GM21528 (cell line): ENCODE data around the gene RNF115.
"Not testable (repeated sequence)": the region's sequence is repeated elsewhere in the genome, so short reads cannot be mapped to it uniquely, and the experiment has no call there.

Experiments
- ATAC-seq: cut with Tn5 transposase; IDR thresholded peaks from one replicate; pipeline ENCODE4 v1.9.1; 2021; ENCODE audit warnings: mild to moderate bottlenecking, moderate library complexity; ENCODE audit not compliant: unreplicated experiment, low FRiP score

Gene RNF115

GRCh38 chr1:145828367-145829026 lies 4.6 kb upstream of the RNF115 start:
- no peak for ATAC-seq

GRCh38 chr1:145827966-145828365 lies 4.1 kb upstream of the RNF115 start:
- ATAC-seq, result no peak

GRCh38 chr1:145826030-145826429 lies 2.1 kb upstream of the RNF115 start:
- no peak for ATAC-seq

GRCh38 chr1:145824499-145824842 lies 576 bp upstream of the RNF115 start:
- no peak for ATAC-seq

GRCh38 chr1:145822779-145823331 lies 1.0 kb downstream of the RNF115 start:
- ATAC-seq, result not testable (repeated sequence)

GRCh38 chr1:145818095-145818494 lies 5.8 kb downstream of the RNF115 start:
- not testable (repeated sequence) for ATAC-seq

- not testable (repeated sequence) for ATAC-seq
Observed at GRCh38 chr1:145812977-145813810, 10.7 kb downstream of the RNF115 start.

GRCh38 chr1:145806844-145807243 lies 17.1 kb downstream of the RNF115 start:
- ATAC-seq, result no peak

- no peak for ATAC-seq
Observed at GRCh38 chr1:145806408-145806807, 17.5 kb downstream of the RNF115 start.

GRCh38 chr1:145805057-145805456 lies 18.8 kb downstream of the RNF115 start:
- no peak for ATAC-seq

- no peak for ATAC-seq
Observed at GRCh38 chr1:145804235-145805045, 19.5 kb downstream of the RNF115 start.

- no peak for ATAC-seq
Observed at GRCh38 chr1:145799806-145800205, 24.1 kb downstream of the RNF115 start.

GRCh38 chr1:145796753-145797152 lies 27.1 kb downstream of the RNF115 start:
- ATAC-seq, result no peak

- no peak for ATAC-seq
Observed at GRCh38 chr1:145795257-145795881, 28.5 kb downstream of the RNF115 start.

GRCh38 chr1:145792484-145792883 lies 31.4 kb downstream of the RNF115 start:
- ATAC-seq, result no peak

- ATAC-seq, result not testable (repeated sequence)
Observed at GRCh38 chr1:145791860-145792259, 32.0 kb downstream of the RNF115 start.

GRCh38 chr1:145788580-145788979 lies 35.3 kb downstream of the RNF115 start:
- no peak for ATAC-seq

GRCh38 chr1:145786271-145786670 lies 37.6 kb downstream of the RNF115 start:
- no peak for ATAC-seq

- ATAC-seq, result no peak
Observed at GRCh38 chr1:145785547-145785946, 38.3 kb downstream of the RNF115 start.

GRCh38 chr1:145784409-145784808 lies 39.5 kb downstream of the RNF115 start:
- no peak for ATAC-seq
